DND-41 (cell line): ENCODE results near the gene INTS3.

Source experiments
- ATAC-seq: fragments of 200-7000 bp; cut with Tn5 transposase; 3 replicates; pipeline ENCODE4 v1.9.1; 2021; ENCODE audit warnings: low read depth; ENCODE audit not compliant: insufficient read depth
- DNase-seq: peaks from one replicate; pipeline ENCODE4 v3.0.0-alpha.2; 2020
- H2AFZ ChIP-seq: 2 replicates; pipeline ENCODE4 v1.6.0; 2012; ENCODE audit warnings: low read depth, low read length
- H3K27ac ChIP-seq: 2 replicates; pipeline ENCODE4 v1.5.1; 2012; ENCODE audit warnings: low read length, inconsistent platforms
- H3K27me3 ChIP-seq: fragments of 200-600 bp; sonication (generic); 2 replicates; pipeline ENCODE4 v1.6.0; 2012; ENCODE audit warnings: low read length, mild to moderate bottlenecking, inconsistent platforms; ENCODE audit not compliant: insufficient read depth, poor library complexity
- H3K36me3 ChIP-seq: 2 replicates; pipeline ENCODE4 v1.5.1; 2012; ENCODE audit warnings: low read length, inconsistent platforms; ENCODE audit not compliant: insufficient read depth
- H3K4me1 ChIP-seq: 2 replicates; pipeline ENCODE4 v1.5.1; 2012; ENCODE audit warnings: mild to moderate bottlenecking, low read length; ENCODE audit not compliant: insufficient read depth
- H3K4me2 ChIP-seq: 2 replicates; pipeline ENCODE4 v1.6.0; 2012; ENCODE audit warnings: mild to moderate bottlenecking, moderate library complexity, low read length, inconsistent platforms; ENCODE audit not compliant: insufficient read depth
- H3K4me3 ChIP-seq, 2 experiments: fragments of 200-600 bp in 1 of 2; shearing (Covaris generic) in 1 of 2; 2 replicates each; pipeline ENCODE4 v1.5.1; 2012 to 2016; ENCODE audit warnings: inconsistent platforms in 2 of 2, low read length in 2 of 2, mild to moderate bottlenecking in 2 of 2, low read depth in 1 of 2, moderate library complexity in 1 of 2
- H3K79me2 ChIP-seq: 2 replicates; pipeline ENCODE4 v1.6.0; 2012; ENCODE audit warnings: low read length, inconsistent platforms; ENCODE audit not compliant: insufficient read depth
- H3K9ac ChIP-seq: 2 replicates; pipeline ENCODE4 v1.6.0; 2012; ENCODE audit warnings: low read depth, mild to moderate bottlenecking, inconsistent platforms, low read length, moderate library complexity
- H3K9me3 ChIP-seq: 2 replicates; pipeline ENCODE4 v1.5.1; 2012; ENCODE audit warnings: low read length, moderate library complexity, mild to moderate bottlenecking, inconsistent platforms; ENCODE audit not compliant: insufficient read depth, severe bottlenecking
- H4K20me1 ChIP-seq: 2 replicates; pipeline ENCODE4 v1.6.0; 2012; ENCODE audit warnings: low read length; ENCODE audit not compliant: insufficient read depth
- CTCF ChIP-seq: IDR thresholded peaks from 2 replicates; pipeline ENCODE4 v1.5.1; 2012; ENCODE audit warnings: borderline replicate concordance, low read length, moderate library complexity, mild to moderate bottlenecking; ENCODE audit not compliant: poor library complexity, severe bottlenecking; ENCODE audit errors: extremely low read depth
- EZH2 ChIP-seq: IDR thresholded peaks from 3 replicates; pipeline ENCODE4 v1.6.1; 2012; ENCODE audit warnings: borderline replicate concordance, low read depth, mild to moderate bottlenecking, moderate library complexity, low read length, inconsistent platforms; ENCODE audit not compliant: severe bottlenecking

Gene INTS3

GRCh38 chr1:153778051-153778823 lies 50.4 kb downstream of the INTS3 start:
- no peaks in the 10 kb centered on the region for H3K27me3 ChIP-seq
- DNase-seq (no peak), ATAC-seq (no peak)
- no peak overlapping the region for H2AFZ ChIP-seq
- no peak overlapping the region for H3K4me3 ChIP-seq
- peaks cover 7% of the 10 kb centered on the region for H3K4me1 ChIP-seq
- no peak overlapping the region for H3K9ac ChIP-seq
- TF ChIP-seq EZH2 (no peak), CTCF (no peak)
- no peaks in the 10 kb centered on the region for H3K9me3 ChIP-seq
- H4K20me1 ChIP-seq = 0 out of 2 replicates have a peak, but pooled peaks cover 2% of the 10 kb centered on the region
- H3K79me2 ChIP-seq = no peaks in the 10 kb centered on the region
- peaks cover 11% of the 10 kb centered on the region for H3K36me3 ChIP-seq
- H3K4me2 ChIP-seq = no peak overlapping the region
- H3K27ac ChIP-seq = no peak overlapping the region

GRCh38 chr1:153778824-153779519 lies 51.1 kb downstream of the INTS3 start:
- Histone ChIP-seq H3K9me3 (no peaks in the 10 kb centered on the region), H3K27ac (no peak overlapping the region), H4K20me1 (no peaks in the 10 kb centered on the region), H3K27me3 (no peaks in the 10 kb centered on the region), H3K4me3 (no peak overlapping the region), H3K4me2 (no peak overlapping the region), H3K79me2 (no peaks in the 10 kb centered on the region), H3K4me1 (peaks cover 11% of the 10 kb centered on the region), H3K36me3 (peaks cover 4% of the 10 kb centered on the region; the same call in 1 of the 2 replicates), H2AFZ (no peak overlapping the region), H3K9ac (no peak overlapping the region)
- DNase-seq (no peak), ATAC-seq (no peak)
- TF ChIP-seq CTCF = no peak
- TF ChIP-seq EZH2 = no peak

GRCh38 chr1:153779781-153780541 lies 52.1 kb downstream of the INTS3 start:
- no peaks in the 10 kb centered on the region for H3K27me3 ChIP-seq
- ATAC-seq (no peak), DNase-seq (no peak)
- no peaks in the 10 kb centered on the region for H4K20me1 ChIP-seq
- H3K36me3 ChIP-seq = no peaks in the 10 kb centered on the region; the same call in 1 of the 2 replicates
- H3K9ac ChIP-seq = no peak overlapping the region
- H3K79me2 ChIP-seq = no peaks in the 10 kb centered on the region
- peaks cover 16% of the 10 kb centered on the region for H3K4me1 ChIP-seq
- no peak overlapping the region for H3K4me3 ChIP-seq
- H3K9me3 ChIP-seq = no peaks in the 10 kb centered on the region
- no peak for TF ChIP-seq CTCF
- no peak for TF ChIP-seq EZH2
- H3K4me2 ChIP-seq = no peak overlapping the region
- H2AFZ ChIP-seq = no peak overlapping the region
- H3K27ac ChIP-seq = no peak overlapping the region
